ENCODE data around the gene APBB2. TPM values are rescaled to one million over a fixed set of nuclear protein-coding genes. Genes with fewer than 3 reads are reported as not detected.

Gene APBB2
- total and polyA plus RNA-seq, 2 experiments from 2014 or later, result 35.8 to 74.8 TPM

GRCh38 chr4:41164405-41164804 lies 49.9 kb downstream of the APBB2 start:
- Histone ChIP-seq H3K4me3 (no peak overlapping the region), H3K9me2 (ENCODE audit: insufficient read depth) (no peaks in the 10 kb centered on the region), H3K4me2 (no peak overlapping the region), H3K4me1 (ENCODE audit: insufficient read depth) (peaks cover 10% of the 10 kb centered on the region), H3K79me2 (replicated peaks; ENCODE audit: insufficient read depth) (peaks cover 21% of the 10 kb centered on the region), H3K36me3 (ENCODE audit: insufficient read depth) (no peaks in the 10 kb centered on the region), H3F3A (replicated peaks; ENCODE audit: low read depth) (no peaks in the 10 kb centered on the region), H4K20me1 (replicated peaks; ENCODE audit: insufficient read depth) (no peaks in the 10 kb centered on the region), H3K27ac (ENCODE audit: low read depth) (no peak overlapping the region), H3K27me3 (ENCODE audit: insufficient read depth) (no peaks in the 10 kb centered on the region), H2AFZ (no peak overlapping the region)
- H3K36me3 Mint-ChIP-seq (ENCODE audit: low read depth), result peaks cover 19% of the 10 kb centered on the region; the same call in 2 of the 3 replicates
- H3K4me1 Mint-ChIP-seq, result peaks cover 28% of the 10 kb centered on the region
- no peak for DNase-seq (ENCODE audit: low spot score)
- no peak overlapping the region for H3K27ac Mint-ChIP-seq
- no peak overlapping the region for H3K4me3 Mint-ChIP-seq
- ATAC-seq, result no peak
- TF ChIP-seq POLR2AphosphoS5 (IDR thresholded peaks at IDR 0.05; ENCODE audit: low read depth) (no peak), NANOG (IDR thresholded peaks at IDR 0.05; ENCODE audit: borderline replicate concordance) (no peak), CTCF (conservative IDR thresholded peaks at IDR 0.05; ENCODE audit: low read depth in 2 of 2) (no peak), EZH2 (IDR thresholded peaks at IDR 0.05; ENCODE audit: low read depth, unreplicated experiment) (no peak)
- no peaks in the 10 kb centered on the region; the same call in 2 of the 3 replicates for H3K9me3 Mint-ChIP-seq
- H3K27me3 Mint-ChIP-seq (ENCODE audit: insufficient read depth, low read depth, poor library complexity), result peaks cover 2% of the 10 kb centered on the region

- peaks cover 41% of the 10 kb centered on the region for H3K79me2 ChIP-seq (replicated peaks; ENCODE audit: insufficient read depth)
- H3K4me1 Mint-ChIP-seq, result peaks cover 12% of the 10 kb centered on the region
- ATAC-seq (no peak), DNase-seq (ENCODE audit: low spot score) (no peak)
- peaks cover 7% of the 10 kb centered on the region; the same call in 2 of the 3 replicates for H3K36me3 Mint-ChIP-seq (ENCODE audit: low read depth)
- H3K36me3 ChIP-seq (ENCODE audit: insufficient read depth), result no peaks in the 10 kb centered on the region
- H3F3A ChIP-seq (replicated peaks; ENCODE audit: low read depth), result no peaks in the 10 kb centered on the region
- H3K4me2 ChIP-seq, result no peak overlapping the region
- no peaks in the 10 kb centered on the region for H3K27me3 ChIP-seq (ENCODE audit: insufficient read depth)
- H2AFZ ChIP-seq, result no peak overlapping the region
- H3K4me3 Mint-ChIP-seq, result no peak overlapping the region
- H3K9me3 Mint-ChIP-seq, result no peaks in the 10 kb centered on the region; the same call in 1 of the 3 replicates
- H4K20me1 ChIP-seq (replicated peaks; ENCODE audit: insufficient read depth), result no peaks in the 10 kb centered on the region; the same call in 1 of the 2 replicates
- peaks cover 2% of the 10 kb centered on the region for H3K27me3 Mint-ChIP-seq (ENCODE audit: insufficient read depth, low read depth, poor library complexity)
- H3K4me1 ChIP-seq (ENCODE audit: insufficient read depth), result no peaks in the 10 kb centered on the region
- no peak overlapping the region for H3K27ac ChIP-seq (ENCODE audit: low read depth)
- TF ChIP-seq NANOG (IDR thresholded peaks at IDR 0.05; ENCODE audit: borderline replicate concordance) (no peak), EZH2 (IDR thresholded peaks at IDR 0.05; ENCODE audit: low read depth, unreplicated experiment) (no peak), REST (IDR thresholded peaks at IDR 0.05; ENCODE audit: unreplicated experiment) (no peak), ZNF462 (CRISPR knock-in tag; IDR thresholded peaks at IDR 0.05) (no peak)
- H3K9me2 ChIP-seq (ENCODE audit: insufficient read depth), result no peaks in the 10 kb centered on the region
- no peak overlapping the region for H3K4me3 ChIP-seq
- H3K27ac Mint-ChIP-seq, result no peak overlapping the region
These were observed 53.0 kb downstream of the APBB2 start for GRCh38 chr4:41161355-41161754.
